ENCODE results near the gene CNTF.

CNTF gene

DNA sequence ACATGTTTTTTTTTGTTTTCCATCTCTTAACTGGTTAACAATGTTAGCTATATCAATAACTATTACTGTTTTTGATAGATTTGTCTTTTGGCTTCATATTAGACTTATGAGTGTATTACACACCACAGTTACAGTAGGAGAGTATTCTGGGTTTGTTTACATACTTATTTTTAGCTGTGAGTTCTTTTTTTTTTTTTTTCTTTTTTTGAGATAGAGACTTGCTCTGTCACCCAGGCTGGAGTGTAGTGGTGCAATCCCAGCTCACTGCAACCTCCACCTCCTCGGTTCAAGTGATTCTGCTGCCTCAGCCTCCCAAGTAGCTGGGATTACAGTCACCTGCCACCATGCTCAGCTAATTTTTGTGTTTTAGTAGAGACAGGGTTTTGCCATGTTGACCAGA, 28.0 kb downstream of the CNTF start:
- no peak for ATAC-seq
- TF ChIP-seq ISL1 (CRISPR knock-in tag; IDR thresholded peaks at IDR 0.05), result no peak
- TF ChIP-seq, protein P1, sequence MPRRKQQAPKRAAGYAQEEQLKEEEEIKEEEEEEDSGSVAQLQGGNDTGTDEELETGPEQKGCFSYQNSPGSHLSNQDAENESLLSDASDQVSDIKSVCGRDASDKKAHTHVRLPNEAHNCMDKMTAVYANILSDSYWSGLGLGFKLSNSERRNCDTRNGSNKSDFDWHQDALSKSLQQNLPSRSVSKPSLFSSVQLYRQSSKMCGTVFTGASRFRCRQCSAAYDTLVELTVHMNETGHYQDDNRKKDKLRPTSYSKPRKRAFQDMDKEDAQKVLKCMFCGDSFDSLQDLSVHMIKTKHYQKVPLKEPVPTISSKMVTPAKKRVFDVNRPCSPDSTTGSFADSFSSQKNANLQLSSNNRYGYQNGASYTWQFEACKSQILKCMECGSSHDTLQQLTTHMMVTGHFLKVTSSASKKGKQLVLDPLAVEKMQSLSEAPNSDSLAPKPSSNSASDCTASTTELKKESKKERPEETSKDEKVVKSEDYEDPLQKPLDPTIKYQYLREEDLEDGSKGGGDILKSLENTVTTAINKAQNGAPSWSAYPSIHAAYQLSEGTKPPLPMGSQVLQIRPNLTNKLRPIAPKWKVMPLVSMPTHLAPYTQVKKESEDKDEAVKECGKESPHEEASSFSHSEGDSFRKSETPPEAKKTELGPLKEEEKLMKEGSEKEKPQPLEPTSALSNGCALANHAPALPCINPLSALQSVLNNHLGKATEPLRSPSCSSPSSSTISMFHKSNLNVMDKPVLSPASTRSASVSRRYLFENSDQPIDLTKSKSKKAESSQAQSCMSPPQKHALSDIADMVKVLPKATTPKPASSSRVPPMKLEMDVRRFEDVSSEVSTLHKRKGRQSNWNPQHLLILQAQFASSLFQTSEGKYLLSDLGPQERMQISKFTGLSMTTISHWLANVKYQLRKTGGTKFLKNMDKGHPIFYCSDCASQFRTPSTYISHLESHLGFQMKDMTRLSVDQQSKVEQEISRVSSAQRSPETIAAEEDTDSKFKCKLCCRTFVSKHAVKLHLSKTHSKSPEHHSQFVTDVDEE (CRISPR knock-in tag; IDR thresholded peaks at IDR 0.05), result no peak
- no peak for TF ChIP-seq TOX (CRISPR knock-in tag; IDR thresholded peaks at IDR 0.05; ENCODE audit: borderline replicate concordance)
- TF ChIP-seq GLIS3 (CRISPR knock-in tag; IDR thresholded peaks at IDR 0.05), result no peak
- TF ChIP-seq, protein P2, sequence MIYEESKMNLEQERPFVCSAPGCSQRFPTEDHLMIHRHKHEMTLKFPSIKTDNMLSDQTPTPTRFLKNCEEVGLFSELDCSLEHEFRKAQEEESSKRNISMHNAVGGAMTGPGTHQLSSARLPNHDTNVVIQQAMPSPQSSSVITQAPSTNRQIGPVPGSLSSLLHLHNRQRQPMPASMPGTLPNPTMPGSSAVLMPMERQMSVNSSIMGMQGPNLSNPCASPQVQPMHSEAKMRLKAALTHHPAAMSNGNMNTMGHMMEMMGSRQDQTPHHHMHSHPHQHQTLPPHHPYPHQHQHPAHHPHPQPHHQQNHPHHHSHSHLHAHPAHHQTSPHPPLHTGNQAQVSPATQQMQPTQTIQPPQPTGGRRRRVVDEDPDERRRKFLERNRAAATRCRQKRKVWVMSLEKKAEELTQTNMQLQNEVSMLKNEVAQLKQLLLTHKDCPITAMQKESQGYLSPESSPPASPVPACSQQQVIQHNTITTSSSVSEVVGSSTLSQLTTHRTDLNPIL (CRISPR knock-in tag; IDR thresholded peaks at IDR 0.05; ENCODE audit: low read depth), result no peak
- TF ChIP-seq ZFP30 (CRISPR knock-in tag; IDR thresholded peaks at IDR 0.05), result no peak
- no peak for TF ChIP-seq ZFP3 (CRISPR knock-in tag; IDR thresholded peaks at IDR 0.05)
- TF ChIP-seq ZNF565 (CRISPR knock-in tag; conservative IDR thresholded peaks at IDR 0.05; ENCODE audit: low read depth), result no peak
- TF ChIP-seq ZNF70 (CRISPR knock-in tag; IDR thresholded peaks at IDR 0.05), result no peak
- TF ChIP-seq, protein P3, sequence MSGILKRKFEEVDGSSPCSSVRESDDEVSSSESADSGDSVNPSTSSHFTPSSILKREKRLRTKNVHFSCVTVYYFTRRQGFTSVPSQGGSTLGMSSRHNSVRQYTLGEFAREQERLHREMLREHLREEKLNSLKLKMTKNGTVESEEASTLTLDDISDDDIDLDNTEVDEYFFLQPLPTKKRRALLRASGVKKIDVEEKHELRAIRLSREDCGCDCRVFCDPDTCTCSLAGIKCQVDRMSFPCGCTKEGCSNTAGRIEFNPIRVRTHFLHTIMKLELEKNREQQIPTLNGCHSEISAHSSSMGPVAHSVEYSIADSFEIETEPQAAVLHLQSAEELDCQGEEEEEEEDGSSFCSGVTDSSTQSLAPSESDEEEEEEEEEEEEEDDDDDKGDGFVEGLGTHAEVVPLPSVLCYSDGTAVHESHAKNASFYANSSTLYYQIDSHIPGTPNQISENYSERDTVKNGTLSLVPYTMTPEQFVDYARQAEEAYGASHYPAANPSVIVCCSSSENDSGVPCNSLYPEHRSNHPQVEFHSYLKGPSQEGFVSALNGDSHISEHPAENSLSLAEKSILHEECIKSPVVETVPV (CRISPR knock-in tag; IDR thresholded peaks at IDR 0.05), result no peak
- no peak for TF ChIP-seq OSR1 (CRISPR knock-in tag; IDR thresholded peaks at IDR 0.05)
- TF ChIP-seq BACH2 (CRISPR knock-in tag; IDR thresholded peaks at IDR 0.05; ENCODE audit: borderline replicate concordance), result no peak
- TF ChIP-seq, protein P4, sequence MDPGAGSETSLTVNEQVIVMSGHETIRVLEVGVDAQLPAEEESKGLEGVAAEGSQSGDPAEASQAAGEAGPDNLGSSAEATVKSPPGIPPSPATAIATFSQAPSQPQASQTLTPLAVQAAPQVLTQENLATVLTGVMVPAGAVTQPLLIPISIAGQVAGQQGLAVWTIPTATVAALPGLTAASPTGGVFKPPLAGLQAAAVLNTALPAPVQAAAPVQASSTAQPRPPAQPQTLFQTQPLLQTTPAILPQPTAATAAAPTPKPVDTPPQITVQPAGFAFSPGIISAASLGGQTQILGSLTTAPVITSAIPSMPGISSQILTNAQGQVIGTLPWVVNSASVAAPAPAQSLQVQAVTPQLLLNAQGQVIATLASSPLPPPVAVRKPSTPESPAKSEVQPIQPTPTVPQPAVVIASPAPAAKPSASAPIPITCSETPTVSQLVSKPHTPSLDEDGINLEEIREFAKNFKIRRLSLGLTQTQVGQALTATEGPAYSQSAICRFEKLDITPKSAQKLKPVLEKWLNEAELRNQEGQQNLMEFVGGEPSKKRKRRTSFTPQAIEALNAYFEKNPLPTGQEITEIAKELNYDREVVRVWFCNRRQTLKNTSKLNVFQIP (CRISPR knock-in tag; IDR thresholded peaks at IDR 0.05; ENCODE audit: borderline replicate concordance, low read depth), result no peak
- no peak for TF ChIP-seq SNAI2 (CRISPR knock-in tag; IDR thresholded peaks at IDR 0.05)
- no peak for TF ChIP-seq ZC3H10 (CRISPR knock-in tag; IDR thresholded peaks at IDR 0.05)
- TF ChIP-seq PPARA (CRISPR knock-in tag; IDR thresholded peaks at IDR 0.05; ENCODE audit: borderline replicate concordance), result no peak
- no peak for TF ChIP-seq ZNF8 (CRISPR knock-in tag; IDR thresholded peaks at IDR 0.05)
- TF ChIP-seq ARNTL (CRISPR knock-in tag; IDR thresholded peaks at IDR 0.05; ENCODE audit: borderline replicate concordance, low read depth), result no peak
- TF ChIP-seq TCF4 (CRISPR knock-in tag; IDR thresholded peaks at IDR 0.05; ENCODE audit: borderline replicate concordance), result no peak

DNA sequence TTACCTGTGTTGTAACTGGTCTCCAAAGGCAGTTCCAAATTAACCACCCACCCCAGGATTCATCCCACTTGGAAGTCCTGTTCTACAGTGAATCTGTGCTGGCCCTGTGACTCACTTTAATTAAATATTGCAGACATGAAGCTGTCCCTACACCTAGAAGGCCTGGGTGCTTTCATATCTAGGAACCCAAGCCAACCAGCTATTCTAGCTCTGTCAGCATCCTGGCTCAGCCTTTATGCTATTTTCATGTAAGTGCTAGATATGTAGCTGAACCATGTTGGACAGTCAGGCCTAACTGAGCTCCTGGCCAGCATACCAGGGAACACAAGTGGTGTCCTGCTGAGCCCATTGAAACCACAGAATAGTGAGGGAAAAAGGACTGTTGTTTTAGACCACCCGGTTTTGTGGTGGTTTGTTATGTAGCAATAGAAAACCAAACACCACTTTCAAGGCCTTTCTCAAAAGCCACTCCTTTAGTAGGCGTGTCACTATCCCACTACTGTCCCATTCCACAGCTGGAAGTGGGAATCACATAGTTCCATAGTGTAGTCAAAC, 30.3 kb downstream of the CNTF start:
- TF ChIP-seq RARB (CRISPR knock-in tag; IDR thresholded peaks at IDR 0.05), result no peak
- no peak for TF ChIP-seq SNAI2 (CRISPR knock-in tag; IDR thresholded peaks at IDR 0.05)
- TF ChIP-seq, protein P3 (CRISPR knock-in tag; IDR thresholded peaks at IDR 0.05), result no peak
- no peak for TF ChIP-seq ZNF8 (CRISPR knock-in tag; IDR thresholded peaks at IDR 0.05)
- TF ChIP-seq, protein P2 (CRISPR knock-in tag; IDR thresholded peaks at IDR 0.05; ENCODE audit: low read depth), result no peak
- no peak for TF ChIP-seq TOX (CRISPR knock-in tag; IDR thresholded peaks at IDR 0.05; ENCODE audit: borderline replicate concordance)
- no peak for TF ChIP-seq ZC3H10 (CRISPR knock-in tag; IDR thresholded peaks at IDR 0.05)
- TF ChIP-seq ZFP3 (CRISPR knock-in tag; IDR thresholded peaks at IDR 0.05), result no peak
- no peak for ATAC-seq
